KMS-11 (cell line): Measurements from ENCODE around the gene ACER1.

ENCODE experiments used
- H2AFZ ChIP-seq: fragments of 200-600 bp; sonication (generic); 2 replicates; pipeline ENCODE4 v1.6.1; 2016; ENCODE audit warnings: antibody characterized with exemption, mixed run types, low read depth
- H3K27ac ChIP-seq: fragments of 200-600 bp; sonication (generic); 2 replicates; pipeline ENCODE4 v1.6.1; 2016; ENCODE audit warnings: mild to moderate bottlenecking, mixed run types
- H3K27me3 ChIP-seq: fragments of 200-600 bp; sonication (generic); 2 replicates; pipeline ENCODE4 v1.6.1; 2017; ENCODE audit warnings: mild to moderate bottlenecking, low read depth, mixed run types, moderate library complexity; ENCODE audit not compliant: insufficient read depth
- H3K36me3 ChIP-seq: fragments of 200-600 bp; sonication (generic); 2 replicates; pipeline ENCODE4 v1.6.1; 2017; ENCODE audit warnings: mild to moderate bottlenecking, mixed run types; ENCODE audit not compliant: insufficient read depth
- H3K4me1 ChIP-seq: fragments of 200-600 bp; sonication (generic); 2 replicates; pipeline ENCODE4 v1.6.1; 2016; ENCODE audit warnings: mild to moderate bottlenecking, low read depth, mixed run types; ENCODE audit not compliant: poor library complexity, severe bottlenecking
- H3K4me2 ChIP-seq: fragments of 200-600 bp; sonication (generic); 2 replicates; pipeline ENCODE4 v1.7.0; 2016; ENCODE audit warnings: mild to moderate bottlenecking, mixed run types
- H3K4me3 ChIP-seq: fragments of 200-600 bp; sonication (generic); IDR thresholded peaks from 2 replicates; pipeline ENCODE4 v1.6.1; 2017; ENCODE audit warnings: low read depth, low read length, mixed read lengths; ENCODE audit not compliant: insufficient read depth
- H3K79me2 ChIP-seq: fragments of 200-600 bp; sonication (generic); 2 replicates; pipeline ENCODE4 v1.6.1; 2016; ENCODE audit warnings: low read depth, mixed run types; ENCODE audit not compliant: insufficient read depth
- H3K9ac ChIP-seq: fragments of 200-600 bp; sonication (generic); 2 replicates; pipeline ENCODE4 v1.6.1; 2016; ENCODE audit warnings: mild to moderate bottlenecking, mixed run types
- H4K20me1 ChIP-seq: fragments of 200-600 bp; sonication (generic); 2 replicates; pipeline ENCODE4 v1.6.1; 2016; ENCODE audit warnings: mild to moderate bottlenecking, mixed run types; ENCODE audit not compliant: insufficient read depth
- CTCF ChIP-seq: fragments of 200-600 bp; sonication (generic); conservative IDR thresholded peaks from 2 replicates; pipeline ENCODE4 v1.6.1; 2017; ENCODE audit warnings: low read depth, mild to moderate bottlenecking, antibody characterized with exemption, low read length, moderate library complexity, mixed read lengths

The ACER1 gene

DNA sequence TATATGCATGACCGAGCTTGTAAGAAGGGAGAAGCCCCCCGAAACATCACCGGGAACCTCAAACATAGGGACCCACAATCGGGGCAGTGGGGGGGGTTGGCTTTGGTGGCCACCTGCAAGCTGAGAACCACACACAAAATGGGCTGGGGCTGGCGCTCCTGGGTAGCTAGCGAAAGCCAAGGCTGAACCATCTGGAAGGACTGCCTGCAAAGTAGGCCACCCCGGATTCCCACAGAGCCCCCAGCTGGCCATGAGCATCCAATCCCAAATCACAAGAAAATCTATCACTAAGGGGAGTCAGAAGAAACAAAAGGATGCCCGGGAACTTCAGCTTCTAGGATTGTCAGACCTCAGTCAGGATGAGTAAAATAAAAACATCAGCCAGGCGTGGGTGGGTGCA lies 45.1 kb upstream of the ACER1 start:
- TF ChIP-seq CTCF, result no peak
- H3K79me2 ChIP-seq, result no peaks in the 10 kb centered on the region
- no peak overlapping the region for H3K4me2 ChIP-seq
- no peak overlapping the region for H3K27ac ChIP-seq
- H3K27me3 ChIP-seq, result no peaks in the 10 kb centered on the region
- peaks cover 9% of the 10 kb centered on the region for H3K4me1 ChIP-seq
- H4K20me1 ChIP-seq, result no peaks in the 10 kb centered on the region
- H3K36me3 ChIP-seq, result no peaks in the 10 kb centered on the region; the same call in 1 of the 2 replicates
- H2AFZ ChIP-seq, result no peak overlapping the region
- H3K9ac ChIP-seq, result no peak overlapping the region
- H3K4me3 ChIP-seq, result no peak overlapping the region

DNA sequence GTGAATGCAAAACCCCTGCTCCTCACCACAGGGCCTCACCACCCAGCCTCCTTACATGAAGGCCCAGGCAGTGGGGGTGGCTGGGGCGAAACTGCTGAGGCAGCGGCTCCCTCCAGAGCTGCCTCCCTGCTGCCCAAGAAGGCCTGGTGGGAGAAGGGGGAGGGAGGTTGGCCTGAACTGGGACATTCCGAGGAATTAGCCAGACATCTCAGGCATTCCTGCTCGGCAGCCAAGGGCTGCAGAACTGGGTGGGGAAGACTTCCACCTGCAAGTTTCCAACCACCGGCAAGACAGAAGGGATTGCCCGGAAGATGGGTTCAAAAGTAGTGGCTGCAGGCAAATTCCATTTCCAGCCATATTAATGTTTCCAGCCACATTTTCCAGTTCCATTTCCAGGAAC lies 44.6 kb upstream of the ACER1 start:
- H3K79me2 ChIP-seq, result no peaks in the 10 kb centered on the region
- no peaks in the 10 kb centered on the region; the same call in 1 of the 2 replicates for H3K36me3 ChIP-seq
- no peaks in the 10 kb centered on the region for H4K20me1 ChIP-seq
- no peak overlapping the region for H3K4me2 ChIP-seq
- peaks cover 9% of the 10 kb centered on the region for H3K4me1 ChIP-seq
- H3K27ac ChIP-seq, result no peak overlapping the region
- no peak overlapping the region for H3K4me3 ChIP-seq
- H2AFZ ChIP-seq, result no peak overlapping the region
- no peak for TF ChIP-seq CTCF
- H3K27me3 ChIP-seq, result no peaks in the 10 kb centered on the region
- no peak overlapping the region for H3K9ac ChIP-seq

DNA sequence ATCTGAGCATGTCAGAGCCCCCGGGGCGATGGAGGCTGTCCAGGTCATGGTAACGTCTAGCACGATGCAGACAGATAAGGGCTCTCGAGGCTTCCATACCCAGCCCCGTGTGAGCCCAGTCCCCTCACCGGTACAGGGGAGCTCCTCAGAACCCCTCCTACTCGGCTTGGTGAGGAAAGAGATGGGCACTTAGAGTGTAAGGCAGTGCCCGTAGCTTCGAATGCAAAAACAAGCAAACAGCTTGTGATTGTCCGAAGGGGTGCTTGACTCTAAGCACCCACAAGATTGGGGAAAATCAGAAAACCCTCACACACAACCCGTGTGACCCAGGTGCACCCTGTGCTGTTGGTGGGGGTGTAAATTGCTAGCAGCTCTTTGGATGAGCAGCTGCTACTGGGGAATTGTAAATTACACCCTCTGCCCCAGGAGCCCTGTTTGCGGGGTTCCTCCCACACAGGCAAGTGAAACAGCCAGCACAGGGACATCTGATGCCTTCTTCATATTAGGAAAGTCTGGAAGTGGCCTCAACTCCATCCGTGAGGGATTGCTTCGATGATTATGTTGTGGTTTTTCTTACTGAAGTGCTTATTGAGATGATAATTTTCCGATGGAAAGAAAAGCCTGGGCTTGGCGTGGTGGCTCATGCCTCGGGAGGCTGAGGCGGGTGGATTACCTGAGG lies 43.2 kb upstream of the ACER1 start:
- no peak overlapping the region for H2AFZ ChIP-seq
- H3K36me3 ChIP-seq, result no peaks in the 10 kb centered on the region; the same call in 1 of the 2 replicates
- no peaks in the 10 kb centered on the region for H3K79me2 ChIP-seq
- peaks cover 9% of the 10 kb centered on the region for H3K4me1 ChIP-seq
- H4K20me1 ChIP-seq, result no peaks in the 10 kb centered on the region
- no peak overlapping the region for H3K27ac ChIP-seq
- TF ChIP-seq CTCF, result no peak
- H3K27me3 ChIP-seq, result no peaks in the 10 kb centered on the region
- no peak overlapping the region for H3K4me3 ChIP-seq
- no peak overlapping the region for H3K4me2 ChIP-seq
- H3K9ac ChIP-seq, result no peak overlapping the region

DNA sequence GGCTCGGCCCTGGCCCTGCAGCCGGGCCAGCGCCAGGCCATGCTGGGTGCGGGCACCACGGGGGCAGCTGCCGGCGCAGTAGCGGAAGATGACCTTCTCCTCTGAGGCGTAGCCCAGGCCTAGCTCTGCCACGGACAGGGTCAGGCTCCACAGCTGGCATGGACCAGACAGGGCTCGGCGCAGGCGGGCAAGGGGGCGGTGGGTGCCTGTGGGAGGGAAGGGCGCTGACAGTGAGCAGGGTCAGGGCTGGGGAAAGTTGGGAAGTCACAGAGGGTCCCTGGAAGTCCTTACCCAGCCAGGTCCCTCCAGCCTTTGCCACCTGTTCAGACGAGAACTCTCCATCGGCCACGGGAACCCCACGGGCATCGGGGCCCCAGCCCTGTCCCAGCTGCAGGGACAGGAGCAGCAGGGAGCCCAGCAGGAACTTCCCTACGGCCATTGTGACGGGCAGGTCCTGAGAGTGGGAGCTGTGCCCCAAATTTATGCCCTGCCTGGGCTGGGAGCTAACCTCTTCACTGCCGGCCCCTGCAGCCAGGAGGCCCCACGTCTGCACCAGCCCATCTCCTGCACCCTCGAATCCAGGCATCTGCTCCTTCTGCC lies 42.1 kb upstream of the ACER1 start, which contains the start of gene PSPN:
PSPN (minus strand) TSS at position 523 of the 600 bp plus-strand sequence; CDS start at position 439, 84 bp downstream.
- H3K27ac ChIP-seq, result no peak within 1 kb of the TSS
- no peaks in the 10 kb centered on the region for H4K20me1 ChIP-seq

More for the DNA sequence above, 42.1 kb upstream of the ACER1 start, which contains the start of gene PSPN:
- Histone ChIP-seq H2AFZ (no peak within 1 kb of the TSS), H3K4me3 (no peak within 1 kb of the TSS), H3K36me3 (no peaks in the 10 kb centered on the region), H3K79me2 (no peaks in the 10 kb centered on the region), H3K4me1 (peaks cover 9% of the 10 kb centered on the region), H3K27me3 (no peaks in the 10 kb centered on the region), H3K4me2 (no peak within 1 kb of the TSS), H3K9ac (no peak within 1 kb of the TSS)
- TF ChIP-seq CTCF, result no peak
